ENCODE results near the gene USP50.

DNA sequence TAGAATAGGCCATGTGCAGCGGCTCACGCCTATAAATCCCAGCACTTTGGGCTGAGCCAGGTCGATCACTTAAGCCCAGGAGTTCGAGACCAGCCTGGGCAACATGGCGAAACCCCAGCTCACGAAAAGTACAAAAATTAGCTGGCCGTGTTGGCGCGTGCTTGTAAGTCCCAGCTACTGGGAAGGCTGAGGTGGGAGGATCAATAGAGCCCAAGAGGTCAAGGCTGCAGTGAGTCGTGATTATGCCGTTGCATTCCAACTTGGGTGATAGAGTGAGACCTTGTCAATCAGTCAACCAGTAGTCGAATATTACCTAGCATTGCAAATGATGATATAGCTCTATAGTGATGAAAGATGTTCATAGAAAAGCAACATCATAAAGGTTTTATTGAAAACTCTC, 70.3 kb downstream of the USP50 start:
- TF ChIP-seq, protein P1, sequence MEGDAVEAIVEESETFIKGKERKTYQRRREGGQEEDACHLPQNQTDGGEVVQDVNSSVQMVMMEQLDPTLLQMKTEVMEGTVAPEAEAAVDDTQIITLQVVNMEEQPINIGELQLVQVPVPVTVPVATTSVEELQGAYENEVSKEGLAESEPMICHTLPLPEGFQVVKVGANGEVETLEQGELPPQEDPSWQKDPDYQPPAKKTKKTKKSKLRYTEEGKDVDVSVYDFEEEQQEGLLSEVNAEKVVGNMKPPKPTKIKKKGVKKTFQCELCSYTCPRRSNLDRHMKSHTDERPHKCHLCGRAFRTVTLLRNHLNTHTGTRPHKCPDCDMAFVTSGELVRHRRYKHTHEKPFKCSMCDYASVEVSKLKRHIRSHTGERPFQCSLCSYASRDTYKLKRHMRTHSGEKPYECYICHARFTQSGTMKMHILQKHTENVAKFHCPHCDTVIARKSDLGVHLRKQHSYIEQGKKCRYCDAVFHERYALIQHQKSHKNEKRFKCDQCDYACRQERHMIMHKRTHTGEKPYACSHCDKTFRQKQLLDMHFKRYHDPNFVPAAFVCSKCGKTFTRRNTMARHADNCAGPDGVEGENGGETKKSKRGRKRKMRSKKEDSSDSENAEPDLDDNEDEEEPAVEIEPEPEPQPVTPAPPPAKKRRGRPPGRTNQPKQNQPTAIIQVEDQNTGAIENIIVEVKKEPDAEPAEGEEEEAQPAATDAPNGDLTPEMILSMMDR (IDR thresholded peaks at IDR 0.05), result no peak
- no peak for TF ChIP-seq POLR2A (IDR thresholded peaks at IDR 0.05)

Measured in thyroid gland (tissue), 4 donors.